Glomerular endothelial cell (primary cell): Measurements from ENCODE around the gene ULK4. TPM values are rescaled to one million over a fixed set of nuclear protein-coding genes. Genes with fewer than 3 reads are reported as not detected.

Experiments
- DNase-seq: peaks from one replicate; pipeline ENCODE4 v3.0.0-alpha.2; 2011; ENCODE audit warnings: low read depth, low spot score; ENCODE audit errors: extremely low read depth
- total RNA-seq: library from RNA; depleted of rRNA; stranded (reverse); fragments of >200 nt; gene quantifications from 2 replicates; pipeline ENCODE4 v1.2.3, GENCODE V29; 2015

The ULK4 gene
- total RNA-seq, 1 donor from 2014 or later, result 11.7 TPM

- DNase-seq, result no peak
These were observed 632.0 kb downstream of the ULK4 start for GRCh38 chr3:41329881-41330280.

- DNase-seq, result no peak
These were observed 633.0 kb downstream of the ULK4 start for GRCh38 chr3:41328926-41329325.

GRCh38 chr3:41327718-41328117, 634.2 kb downstream of the ULK4 start:
- no peak for DNase-seq

GRCh38 chr3:41324156-41324475, 637.8 kb downstream of the ULK4 start:
- no peak for DNase-seq

- no peak for DNase-seq
These were observed 638.3 kb downstream of the ULK4 start for GRCh38 chr3:41323467-41324155.

- no peak for DNase-seq
These were observed 640.3 kb downstream of the ULK4 start for GRCh38 chr3:41321642-41321980.

GRCh38 chr3:41320953-41321641, 640.8 kb downstream of the ULK4 start:
- no peak for DNase-seq

GRCh38 chr3:41318520-41318919, 643.4 kb downstream of the ULK4 start:
- DNase-seq, result no peak

GRCh38 chr3:41317718-41318117, 644.2 kb downstream of the ULK4 start:
- no peak for DNase-seq

GRCh38 chr3:41317298-41317697, 644.6 kb downstream of the ULK4 start:
- DNase-seq, result no peak

GRCh38 chr3:41315126-41315525, 646.8 kb downstream of the ULK4 start:
- no peak for DNase-seq

GRCh38 chr3:41308119-41308518, 653.8 kb downstream of the ULK4 start:
- DNase-seq, result no peak

GRCh38 chr3:41307065-41307464, 654.8 kb downstream of the ULK4 start:
- DNase-seq, result no peak

GRCh38 chr3:41304593-41304992, 657.3 kb downstream of the ULK4 start:
- peak; percentile 7 for DNase-seq

- DNase-seq, result no peak
These were observed 659.6 kb downstream of the ULK4 start for GRCh38 chr3:41302295-41302694.

GRCh38 chr3:41301548-41301947, 660.4 kb downstream of the ULK4 start:
- DNase-seq, result no peak

- DNase-seq, result no peak
These were observed 662.9 kb downstream of the ULK4 start for GRCh38 chr3:41299036-41299435.

- DNase-seq, result no peak
These were observed 664.2 kb downstream of the ULK4 start for GRCh38 chr3:41297750-41298149.

- DNase-seq, result no peak
These were observed 665.3 kb downstream of the ULK4 start for GRCh38 chr3:41296556-41296955.

- no peak for DNase-seq
These were observed 666.2 kb downstream of the ULK4 start for GRCh38 chr3:41295740-41296139.

- DNase-seq, result no peak
These were observed 668.7 kb downstream of the ULK4 start for GRCh38 chr3:41293169-41293681.

- DNase-seq, result no peak
These were observed 671.2 kb downstream of the ULK4 start for GRCh38 chr3:41290736-41291135.

GRCh38 chr3:41290306-41290705, 671.6 kb downstream of the ULK4 start:
- no peak for DNase-seq
